Fibroblast of lung (primary cell): ENCODE measurements around the gene KRT38. TPM values are rescaled to one million over a fixed set of nuclear protein-coding genes. Genes with fewer than 3 reads are reported as not detected.
A peak's percentile ranks its signal among the peaks of the same experiment; 100 is the strongest.

ENCODE experiments used
- DNase-seq, 2 donors: peaks; one replicate each; pipeline versions ENCODE4 v3.0.0 to v3.0.0-alpha.2; 2010; ENCODE audit warnings: low read depth in 2 of 2
- H2AFZ ChIP-seq: 2 replicates; pipeline ENCODE4 v1.5.1; 2012; ENCODE audit warnings: low read length, control low read depth, inconsistent platforms
- H3K27ac ChIP-seq: 2 replicates; pipeline ENCODE4 v1.5.1; 2011; ENCODE audit warnings: low read length, control low read depth; ENCODE audit not compliant: insufficient read depth
- H3K27me3 ChIP-seq: 2 replicates; pipeline ENCODE4 v1.5.1; 2011; ENCODE audit warnings: mild to moderate bottlenecking, low read length; ENCODE audit not compliant: control insufficient read depth, insufficient read depth
- H3K36me3 ChIP-seq: 2 replicates; pipeline ENCODE4 v1.5.1; 2011; ENCODE audit warnings: low read length; ENCODE audit not compliant: control insufficient read depth, insufficient read depth
- H3K4me1 ChIP-seq: 2 replicates; pipeline ENCODE4 v1.5.1; 2011; ENCODE audit warnings: low read length; ENCODE audit not compliant: control insufficient read depth, insufficient read depth; ENCODE audit errors: extremely low read depth
- H3K4me2 ChIP-seq: 2 replicates; pipeline ENCODE4 v1.5.1; 2011; ENCODE audit warnings: low read length, control low read depth; ENCODE audit not compliant: insufficient read depth; ENCODE audit errors: extremely low read depth
- H3K4me3 ChIP-seq, 4 experiments: fragments of 200-600 bp in 1 of 4; sonication (generic) in 1 of 4; replicated peaks in 1 of 4; 2 replicates each; pipeline ENCODE4 v1.5.1; 2011 to 2016; ENCODE audit warnings: low read length in 4 of 4, low read depth in 3 of 4, mild to moderate bottlenecking in 3 of 4, control low read depth in 2 of 4, inconsistent platforms in 1 of 4, mixed read lengths in 1 of 4; ENCODE audit not compliant: insufficient read depth in 1 of 4; ENCODE audit errors: control extremely low read depth in 1 of 4
- H3K79me2 ChIP-seq: 2 replicates; pipeline ENCODE4 v1.5.1; 2012; ENCODE audit warnings: mild to moderate bottlenecking, low read length, inconsistent platforms; ENCODE audit not compliant: control insufficient read depth, insufficient read depth
- H3K9ac ChIP-seq: 2 replicates; pipeline ENCODE4 v1.5.1; 2011; ENCODE audit warnings: mild to moderate bottlenecking, low read length, control low read depth; ENCODE audit not compliant: insufficient read depth
- H3K9me3 ChIP-seq: 2 replicates; pipeline ENCODE4 v1.5.1; 2012; ENCODE audit warnings: low read depth, low read length; ENCODE audit not compliant: control insufficient read depth, insufficient read depth
- H4K20me1 ChIP-seq: 2 replicates; pipeline ENCODE4 v1.5.1; 2011; ENCODE audit warnings: low read length; ENCODE audit not compliant: control insufficient read depth, insufficient read depth; ENCODE audit errors: extremely low read depth
- CTCF ChIP-seq, 2 donors: IDR thresholded peaks in 1 of 2; conservative IDR thresholded peaks in 1 of 2; 1 replicate in 1 of 2; 2 replicates in 1 of 2; pipeline ENCODE4 v1.5.1; 2011 to 2012; ENCODE audit warnings: low read length in 2 of 2, control low read depth in 1 of 2, inconsistent platforms in 1 of 2, low read depth in 1 of 2, mild to moderate bottlenecking in 1 of 2
- EZH2 ChIP-seq: IDR thresholded peaks from 2 replicates; pipeline ENCODE4 v1.5.1; 2012; ENCODE audit warnings: low read length, control low read depth, mild to moderate bottlenecking; ENCODE audit errors: missing control alignments
- polyA plus RNA-seq, 2 donors: library from polyadenylated mRNA; depleted of rRNA in 1 of 2; stranded (reverse) in 1 of 2; unstranded in 1 of 2; fragments of >200 nt; gene quantifications; 2 replicates each; pipeline ENCODE4 v1.2.1, GENCODE V29; 2011 to 2012; ENCODE audit warnings: missing spikeins in 1 of 2
- total RNA-seq: library from RNA; depleted of rRNA; stranded (reverse); fragments of >200 nt; gene quantifications from 2 replicates; pipeline ENCODE4 v1.2.1, GENCODE V29; 2014

Gene KRT38
- total and polyA plus RNA-seq, 2 donors (not counting 1 experiment from before 2014, with no cell fraction given): under 0.01 to 0.02 TPM

GRCh38 chr17:41462705-41463104 lies 21.9 kb upstream of the KRT38 start:
- Histone ChIP-seq H3K4me2 (no peak overlapping the region), H3K79me2 (no peaks in the 10 kb centered on the region), H3K27me3 (peaks cover 5% of the 10 kb centered on the region), H3K9me3 (no peaks in the 10 kb centered on the region), H3K27ac (no peak overlapping the region), H3K36me3 (no peaks in the 10 kb centered on the region), H3K9ac (no peak overlapping the region), H3K4me1 (peaks cover 4% of the 10 kb centered on the region), H2AFZ (no peak overlapping the region), H4K20me1 (no peaks in the 10 kb centered on the region), H3K4me3 (no peak overlapping the region)
- DNase-seq: no peak
- no peak for TF ChIP-seq EZH2
- TF ChIP-seq CTCF (conservative IDR thresholded peaks at IDR 0.05 in 1 of 2, IDR thresholded peaks at IDR 0.05 in 1 of 2; ENCODE audit: low read depth in 1 of 2, low read length in 2 of 2): no peak

GRCh38 chr17:41457676-41458075 lies 16.9 kb upstream of the KRT38 start:
- H3K9me3 ChIP-seq: no peaks in the 10 kb centered on the region
- peaks cover 2% of the 10 kb centered on the region for H3K27me3 ChIP-seq
- H3K36me3 ChIP-seq: no peaks in the 10 kb centered on the region
- H3K9ac ChIP-seq: no peak overlapping the region
- no peaks in the 10 kb centered on the region for H4K20me1 ChIP-seq
- no peak overlapping the region for H3K27ac ChIP-seq
- no peak overlapping the region for H3K4me2 ChIP-seq
- no peaks in the 10 kb centered on the region for H3K4me1 ChIP-seq
- no peak for TF ChIP-seq EZH2
- TF ChIP-seq CTCF (conservative IDR thresholded peaks at IDR 0.05 in 1 of 2, IDR thresholded peaks at IDR 0.05 in 1 of 2; ENCODE audit: low read depth in 1 of 2, low read length in 2 of 2): no peak
- H3K79me2 ChIP-seq: no peaks in the 10 kb centered on the region
- no peak for DNase-seq
- H2AFZ ChIP-seq: no peak overlapping the region
- H3K4me3 ChIP-seq: no peak overlapping the region

- no peak for DNase-seq
- Histone ChIP-seq H3K9me3 (no peaks in the 10 kb centered on the region), H3K4me1 (no peaks in the 10 kb centered on the region), H3K27ac (no peak overlapping the region), H3K9ac (no peak overlapping the region), H4K20me1 (no peaks in the 10 kb centered on the region), H2AFZ (no peak overlapping the region), H3K36me3 (no peaks in the 10 kb centered on the region), H3K4me3 (no peak overlapping the region), H3K27me3 (peaks cover 2% of the 10 kb centered on the region), H3K79me2 (no peaks in the 10 kb centered on the region), H3K4me2 (no peak overlapping the region)
- no peak for TF ChIP-seq EZH2
- TF ChIP-seq CTCF (conservative IDR thresholded peaks at IDR 0.05 in 1 of 2, IDR thresholded peaks at IDR 0.05 in 1 of 2; ENCODE audit: low read depth in 1 of 2, low read length in 2 of 2): peak in 1 of 2 donors; percentile 19
Observed at GRCh38 chr17:41456204-41456603, 15.4 kb upstream of the KRT38 start.
